Measurements from ENCODE around the gene INHBE.
"Not testable (repeated sequence)": the region's sequence is repeated elsewhere in the genome, so short reads cannot be mapped to it uniquely, and the experiment has no call there.

INHBE gene

DNA sequence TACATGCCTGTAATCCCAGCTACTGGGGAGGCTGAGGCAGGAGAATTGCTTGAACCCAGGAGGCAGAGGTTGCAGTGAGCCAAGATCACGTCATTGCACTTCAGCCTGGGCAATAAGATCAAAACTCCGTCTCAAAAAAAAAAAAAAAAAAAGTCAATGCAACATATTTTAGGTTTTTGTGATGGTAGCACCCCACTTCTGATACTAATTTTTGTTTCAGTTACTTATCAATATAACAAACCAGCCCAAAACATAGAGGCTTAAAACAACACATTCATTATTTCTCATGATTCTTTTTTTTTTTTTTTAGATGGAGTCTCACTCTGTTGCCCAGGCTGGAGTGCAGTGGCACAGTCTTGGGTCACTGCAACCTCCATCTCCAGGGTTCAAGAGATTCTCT lies 13.7 kb upstream of the INHBE start:
- not testable (repeated sequence) for DNase-seq (ENCODE audit: low read depth)

DNA sequence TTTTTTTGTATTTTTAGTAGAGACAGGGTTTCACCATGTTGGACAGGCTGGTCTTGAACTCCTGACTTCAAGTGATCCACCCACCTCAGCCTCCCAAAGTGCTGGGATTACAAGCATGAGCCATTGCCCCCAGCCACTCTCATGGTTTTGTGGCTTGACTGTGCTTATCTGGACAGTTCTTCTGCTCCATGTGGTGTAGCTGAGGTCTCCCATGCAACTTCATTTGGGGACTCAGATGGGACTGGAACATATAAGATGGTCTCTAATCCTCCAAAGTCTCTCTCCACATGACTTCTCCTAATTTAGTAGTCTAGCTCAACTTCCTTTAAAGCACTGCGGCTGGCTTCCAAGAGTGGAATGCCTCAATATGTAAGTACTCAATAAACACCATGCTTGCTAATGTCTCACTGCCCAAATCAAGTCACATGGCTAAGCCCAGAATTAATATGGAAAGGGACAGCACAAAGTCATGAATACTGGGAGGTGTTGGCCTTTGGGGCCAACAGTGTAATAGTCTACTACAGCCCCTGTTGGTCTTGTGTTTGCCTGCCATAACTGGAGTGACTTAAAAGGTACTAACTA lies 13.2 kb upstream of the INHBE start:
- no peak for DNase-seq (ENCODE audit: low read depth)

DNA sequence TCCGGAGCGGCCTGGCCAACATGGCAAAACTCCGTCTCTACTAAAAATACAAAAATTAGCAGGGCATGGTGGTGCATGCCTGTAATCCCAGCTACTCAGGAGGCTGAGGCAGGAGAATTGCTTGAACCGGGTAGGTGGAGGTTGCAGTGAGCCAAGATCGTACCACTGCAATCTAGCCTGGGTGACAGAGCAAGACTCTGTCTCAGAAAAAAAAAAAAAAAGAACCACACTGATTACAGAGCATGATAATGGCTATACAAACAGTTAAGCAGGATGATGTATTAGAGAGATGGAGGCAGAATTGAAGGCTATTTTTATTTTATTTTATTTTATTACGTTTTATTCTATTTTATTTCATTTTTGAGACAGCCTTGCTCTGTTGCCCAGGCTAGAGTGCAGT lies 10.8 kb upstream of the INHBE start:
- not testable (repeated sequence) for DNase-seq (ENCODE audit: low read depth)

DNA sequence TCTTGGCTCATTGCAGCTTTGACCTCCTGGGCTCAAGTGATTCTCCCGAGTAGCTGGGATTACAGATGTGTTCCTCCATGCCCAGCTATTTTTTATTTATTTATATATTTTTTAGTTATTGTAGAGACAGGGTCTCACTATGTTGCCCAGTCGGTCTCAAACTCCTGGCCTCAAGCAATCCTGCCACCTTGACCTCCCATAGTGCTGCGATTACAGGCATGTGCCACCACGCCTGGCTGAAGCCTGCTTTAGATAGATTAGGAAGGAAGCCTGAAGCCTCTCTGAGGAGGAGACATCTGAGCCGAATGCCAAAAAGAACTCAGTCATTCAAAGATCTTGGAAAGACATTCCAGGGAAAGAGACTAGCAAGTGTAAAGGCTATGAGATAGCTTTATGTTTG lies 10.4 kb upstream of the INHBE start:
- no peak for DNase-seq (ENCODE audit: low read depth)

DNA sequence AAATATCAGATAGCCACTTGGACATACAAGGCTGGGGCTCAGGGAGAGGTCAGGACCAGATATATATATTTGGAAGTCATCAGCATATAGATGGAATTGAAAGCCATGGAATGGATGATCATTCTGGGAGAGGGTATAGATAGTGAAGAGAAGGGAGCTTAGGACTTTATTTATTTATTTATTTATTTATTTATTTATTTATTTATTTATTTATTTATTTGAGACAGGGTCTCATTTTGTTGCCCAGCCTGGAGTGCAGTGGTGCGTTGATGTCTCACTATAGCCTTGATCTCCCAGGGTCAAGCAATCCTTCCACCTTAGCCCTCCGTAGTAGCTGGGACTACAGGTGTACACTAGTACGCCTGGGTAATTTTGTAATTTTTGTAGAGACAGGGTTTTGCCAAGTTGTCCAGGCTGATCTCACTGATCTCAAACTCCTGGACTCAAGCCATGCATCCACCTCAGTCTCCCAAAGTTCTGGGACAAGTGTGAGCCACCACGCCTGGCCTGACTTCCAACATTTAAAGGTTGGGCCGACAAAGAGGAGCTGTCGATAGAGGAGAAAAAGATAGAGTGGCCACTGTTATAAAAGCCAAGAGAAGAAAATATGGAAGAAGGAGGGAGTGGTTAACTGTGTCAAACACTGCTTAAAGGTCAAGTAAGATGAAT lies 8.7 kb upstream of the INHBE start:
- DNase-seq (ENCODE audit: low read depth), result no peak

DNA sequence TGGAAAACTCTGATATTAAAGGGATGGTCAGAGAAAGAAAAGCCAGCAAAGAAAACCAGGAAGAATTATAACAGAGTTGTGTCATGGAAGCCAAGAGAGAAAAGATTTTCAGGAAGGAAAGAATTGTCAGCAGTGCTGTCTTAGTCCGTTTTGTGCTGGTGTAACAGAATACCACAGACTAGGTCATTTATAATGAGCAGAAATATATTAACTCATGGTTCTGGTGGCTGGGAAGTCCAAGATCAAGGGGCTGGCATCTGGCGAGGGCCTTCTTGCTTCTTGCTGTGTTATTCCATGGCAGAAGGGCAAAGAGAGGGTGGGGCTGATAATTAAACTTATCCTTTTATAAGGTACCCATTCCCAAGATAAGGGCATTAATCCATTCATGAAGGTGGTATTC lies 6.4 kb upstream of the INHBE start:
- no peak for DNase-seq (ENCODE audit: low read depth)

DNA sequence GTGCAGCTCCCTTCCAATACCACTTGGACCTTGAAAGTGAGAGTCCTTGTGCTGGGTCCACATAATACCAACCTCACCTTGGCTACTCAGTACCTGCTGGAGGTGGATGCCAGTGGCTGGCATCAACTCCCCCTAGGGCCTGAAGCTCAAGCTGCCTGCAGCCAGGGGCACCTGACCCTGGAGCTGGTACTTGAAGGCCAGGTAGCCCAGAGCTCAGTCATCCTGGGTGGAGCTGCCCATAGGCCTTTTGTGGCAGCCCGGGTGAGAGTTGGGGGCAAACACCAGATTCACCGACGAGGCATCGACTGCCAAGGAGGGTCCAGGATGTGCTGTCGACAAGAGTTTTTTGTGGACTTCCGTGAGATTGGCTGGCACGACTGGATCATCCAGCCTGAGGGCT lies 5.7 kb upstream of the INHBE start:
- DNase-seq (ENCODE audit: low read depth), result no peak

DNA sequence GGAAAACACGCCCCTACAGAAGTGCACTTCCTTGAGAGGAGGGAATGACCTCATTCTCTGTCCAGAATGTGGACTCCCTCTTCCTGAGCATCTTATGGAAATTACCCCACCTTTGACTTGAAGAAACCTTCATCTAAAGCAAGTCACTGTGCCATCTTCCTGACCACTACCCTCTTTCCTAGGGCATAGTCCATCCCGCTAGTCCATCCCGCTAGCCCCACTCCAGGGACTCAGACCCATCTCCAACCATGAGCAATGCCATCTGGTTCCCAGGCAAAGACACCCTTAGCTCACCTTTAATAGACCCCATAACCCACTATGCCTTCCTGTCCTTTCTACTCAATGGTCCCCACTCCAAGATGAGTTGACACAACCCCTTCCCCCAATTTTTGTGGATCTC lies 5.0 kb upstream of the INHBE start:
- DNase-seq (ENCODE audit: low read depth), result no peak

DNA sequence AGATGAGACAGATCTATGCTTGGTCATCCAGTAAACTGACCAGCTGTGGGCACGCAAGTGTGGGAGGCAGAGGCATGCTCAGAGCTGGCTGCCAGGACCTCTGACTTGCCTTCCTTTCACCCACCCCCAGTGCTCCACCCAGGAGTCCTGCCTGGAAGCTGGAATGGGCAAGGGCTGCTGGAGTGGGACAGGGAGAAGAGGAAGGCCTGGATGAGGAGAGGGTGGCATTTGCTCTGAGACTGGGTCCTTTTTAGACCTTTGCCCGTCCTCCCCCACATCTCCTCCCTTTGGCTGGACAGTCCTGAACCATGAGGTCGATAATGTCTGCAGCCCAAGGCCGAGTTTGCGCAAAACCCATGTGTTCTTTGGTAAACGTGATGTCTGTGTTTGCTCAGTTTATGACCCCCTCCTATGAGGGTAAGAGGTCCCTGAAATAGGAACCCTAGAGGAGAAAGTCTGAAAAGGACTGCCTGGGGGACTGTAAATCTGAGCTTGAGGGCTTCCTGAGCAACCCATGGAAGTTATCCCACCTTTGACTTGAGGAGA lies 3.8 kb upstream of the INHBE start:
- DNase-seq (ENCODE audit: low read depth), result no peak

DNA sequence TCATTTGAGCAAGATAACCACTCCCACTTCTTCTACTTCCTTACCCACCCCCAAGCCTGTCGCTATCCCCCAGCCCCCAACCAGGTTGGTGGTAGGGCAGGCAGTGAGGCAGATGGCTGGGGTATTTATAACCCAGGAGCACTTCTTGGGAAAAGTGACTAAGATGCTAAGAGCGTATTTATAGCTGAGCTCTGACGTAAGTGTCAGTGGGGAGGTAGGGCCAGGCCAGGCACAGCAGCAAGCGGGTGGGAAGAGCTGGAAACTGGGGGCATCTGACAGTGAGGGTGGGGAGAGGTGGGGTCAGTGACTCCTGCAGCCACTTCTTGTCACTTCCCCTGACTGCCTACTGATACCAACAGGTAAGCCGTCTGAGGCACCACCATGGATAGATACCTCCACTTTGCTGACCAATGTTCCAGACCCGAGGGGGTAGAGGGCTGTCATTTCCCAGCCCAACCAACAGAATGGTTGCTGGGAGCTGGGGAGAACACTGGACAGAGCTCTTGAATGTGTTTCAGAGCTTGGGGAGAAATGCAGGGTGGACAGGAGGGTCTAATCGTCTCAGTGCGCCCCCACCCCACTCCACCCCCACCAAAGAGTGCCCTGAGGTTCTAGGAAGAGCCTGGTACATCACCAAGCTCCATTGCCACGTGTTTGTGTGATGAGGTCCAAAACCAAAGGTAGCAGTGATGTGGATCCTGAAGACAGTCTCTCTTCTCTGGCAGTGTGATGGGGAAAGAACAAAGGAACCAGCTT lies 2.7 kb upstream of the INHBE start:
- DNase-seq (ENCODE audit: low read depth), result no peak

DNA sequence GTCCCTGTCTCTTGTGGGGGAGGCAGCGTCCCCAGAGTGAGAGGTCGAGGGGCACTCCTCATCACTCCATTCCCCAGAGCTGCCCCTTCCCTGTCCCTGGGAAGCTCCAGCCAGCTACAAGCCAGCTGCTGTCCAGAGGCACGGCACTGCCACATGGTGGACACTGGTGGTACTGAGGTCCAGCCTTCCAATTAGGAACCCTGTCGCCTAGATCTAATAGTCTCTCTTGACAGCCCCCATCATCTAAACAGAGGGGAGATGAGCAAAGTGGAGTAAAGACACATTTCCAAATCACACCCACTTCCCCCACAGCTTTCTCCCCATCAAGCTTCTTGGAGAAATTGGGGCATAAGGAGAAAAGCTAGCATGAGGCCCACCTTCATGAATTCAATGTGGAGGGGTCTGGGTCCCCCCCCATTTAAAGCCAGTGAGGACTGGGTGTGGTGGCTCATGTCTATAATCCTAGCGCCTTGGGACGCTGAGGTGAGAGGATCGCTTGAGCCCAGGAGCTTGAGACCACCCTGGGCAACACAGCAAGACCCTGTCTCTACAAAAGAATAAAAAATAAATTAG lies 2.1 kb upstream of the INHBE start:
- no peak for DNase-seq (ENCODE audit: low read depth)

DNA sequence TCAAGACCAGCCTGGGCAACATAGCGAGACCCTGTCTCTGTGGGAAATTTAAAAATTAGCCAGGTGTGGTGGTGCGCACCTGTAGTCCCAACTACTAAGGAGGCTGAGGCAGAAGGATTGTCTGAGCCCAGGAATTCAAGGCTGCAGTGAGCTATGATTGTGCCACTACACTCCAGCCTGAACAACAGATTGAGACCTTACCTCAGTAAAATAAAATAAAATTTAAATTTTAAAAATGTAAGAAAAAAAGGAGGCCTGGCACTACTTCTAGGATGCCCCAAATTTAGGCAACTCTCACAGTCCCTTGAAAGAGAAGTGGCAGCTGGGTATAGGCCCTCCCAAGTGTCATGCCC lies 918 bp upstream of the INHBE start:
- no peak for DNase-seq (ENCODE audit: low read depth)

DNA sequence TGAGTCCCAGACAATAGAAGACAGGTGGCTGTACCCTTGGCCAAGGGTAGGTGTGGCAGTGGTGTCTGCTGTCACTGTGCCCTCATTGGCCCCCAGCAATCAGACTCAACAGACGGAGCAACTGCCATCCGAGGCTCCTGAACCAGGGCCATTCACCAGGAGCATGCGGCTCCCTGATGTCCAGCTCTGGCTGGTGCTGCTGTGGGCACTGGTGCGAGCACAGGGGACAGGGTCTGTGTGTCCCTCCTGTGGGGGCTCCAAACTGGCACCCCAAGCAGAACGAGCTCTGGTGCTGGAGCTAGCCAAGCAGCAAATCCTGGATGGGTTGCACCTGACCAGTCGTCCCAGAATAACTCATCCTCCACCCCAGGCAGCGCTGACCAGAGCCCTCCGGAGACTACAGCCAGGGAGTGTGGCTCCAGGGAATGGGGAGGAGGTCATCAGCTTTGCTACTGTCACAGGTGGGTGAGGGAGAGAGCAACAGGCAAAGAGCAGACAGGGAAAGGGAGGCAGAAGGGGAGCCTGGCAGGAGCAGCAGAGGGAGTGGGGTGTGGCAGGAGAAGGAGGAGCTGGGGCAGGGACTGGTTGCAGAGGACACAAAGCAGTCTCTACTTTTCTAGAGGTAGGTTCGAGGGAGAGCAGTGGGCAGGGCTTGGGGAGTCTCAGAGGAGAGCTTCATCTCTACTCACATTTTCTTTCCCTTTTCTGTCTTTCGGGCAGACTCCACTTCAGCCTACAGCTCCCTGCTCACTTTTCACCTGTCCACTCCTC lies 452 bp downstream of the INHBE start:
- no peak for DNase-seq (ENCODE audit: low read depth)

DNA sequence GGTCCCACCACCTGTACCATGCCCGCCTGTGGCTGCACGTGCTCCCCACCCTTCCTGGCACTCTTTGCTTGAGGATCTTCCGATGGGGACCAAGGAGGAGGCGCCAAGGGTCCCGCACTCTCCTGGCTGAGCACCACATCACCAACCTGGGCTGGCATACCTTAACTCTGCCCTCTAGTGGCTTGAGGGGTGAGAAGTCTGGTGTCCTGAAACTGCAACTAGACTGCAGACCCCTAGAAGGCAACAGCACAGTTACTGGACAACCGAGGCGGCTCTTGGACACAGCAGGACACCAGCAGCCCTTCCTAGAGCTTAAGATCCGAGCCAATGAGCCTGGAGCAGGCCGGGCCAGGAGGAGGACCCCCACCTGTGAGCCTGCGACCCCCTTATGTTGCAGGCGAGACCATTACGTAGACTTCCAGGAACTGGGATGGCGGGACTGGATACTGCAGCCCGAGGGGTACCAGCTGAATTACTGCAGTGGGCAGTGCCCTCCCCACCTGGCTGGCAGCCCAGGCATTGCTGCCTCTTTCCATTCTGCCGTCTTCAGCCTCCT lies 1.1 kb downstream of the INHBE start:
- no peak for DNase-seq (ENCODE audit: low read depth)

DNA sequence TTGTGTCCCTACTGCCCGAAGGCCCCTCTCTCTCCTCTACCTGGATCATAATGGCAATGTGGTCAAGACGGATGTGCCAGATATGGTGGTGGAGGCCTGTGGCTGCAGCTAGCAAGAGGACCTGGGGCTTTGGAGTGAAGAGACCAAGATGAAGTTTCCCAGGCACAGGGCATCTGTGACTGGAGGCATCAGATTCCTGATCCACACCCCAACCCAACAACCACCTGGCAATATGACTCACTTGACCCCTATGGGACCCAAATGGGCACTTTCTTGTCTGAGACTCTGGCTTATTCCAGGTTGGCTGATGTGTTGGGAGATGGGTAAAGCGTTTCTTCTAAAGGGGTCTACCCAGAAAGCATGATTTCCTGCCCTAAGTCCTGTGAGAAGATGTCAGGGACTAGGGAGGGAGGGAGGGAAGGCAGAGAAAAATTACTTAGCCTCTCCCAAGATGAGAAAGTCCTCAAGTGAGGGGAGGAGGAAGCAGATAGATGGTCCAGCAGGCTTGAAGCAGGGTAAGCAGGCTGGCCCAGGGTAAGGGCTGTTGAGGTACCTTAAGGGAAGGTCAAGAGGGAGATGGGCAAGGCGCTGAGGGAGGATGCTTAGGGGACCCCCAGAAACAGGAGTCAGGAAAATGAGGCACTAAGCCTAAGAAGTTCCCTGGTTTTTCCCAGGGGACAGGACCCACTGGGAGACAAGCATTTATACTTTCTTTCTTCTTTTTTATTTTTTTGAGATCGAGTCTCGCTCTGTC lies 1.8 kb downstream of the INHBE start:
- no peak for DNase-seq (ENCODE audit: low read depth)

DNA sequence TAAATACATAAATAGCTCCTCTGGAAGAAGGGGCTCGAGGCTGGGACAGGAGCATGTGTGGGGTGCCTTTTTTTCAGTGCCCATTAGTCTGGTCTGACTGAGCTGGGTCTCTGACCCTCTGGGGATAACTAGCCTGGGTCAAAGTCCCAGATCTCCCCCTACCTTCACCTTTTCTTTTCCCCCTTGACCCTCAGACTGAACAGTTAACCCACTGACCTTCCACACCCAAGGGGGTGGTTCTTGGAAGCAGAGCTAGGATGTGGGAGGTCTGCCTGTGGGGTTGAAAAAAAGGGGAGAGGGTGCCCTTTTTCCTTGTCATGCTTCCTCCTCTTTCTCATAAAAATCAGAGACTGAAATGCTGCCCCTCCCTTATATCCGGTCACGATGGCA lies 3.6 kb downstream of the INHBE start:
- no peak for DNase-seq (ENCODE audit: low read depth)

DNA sequence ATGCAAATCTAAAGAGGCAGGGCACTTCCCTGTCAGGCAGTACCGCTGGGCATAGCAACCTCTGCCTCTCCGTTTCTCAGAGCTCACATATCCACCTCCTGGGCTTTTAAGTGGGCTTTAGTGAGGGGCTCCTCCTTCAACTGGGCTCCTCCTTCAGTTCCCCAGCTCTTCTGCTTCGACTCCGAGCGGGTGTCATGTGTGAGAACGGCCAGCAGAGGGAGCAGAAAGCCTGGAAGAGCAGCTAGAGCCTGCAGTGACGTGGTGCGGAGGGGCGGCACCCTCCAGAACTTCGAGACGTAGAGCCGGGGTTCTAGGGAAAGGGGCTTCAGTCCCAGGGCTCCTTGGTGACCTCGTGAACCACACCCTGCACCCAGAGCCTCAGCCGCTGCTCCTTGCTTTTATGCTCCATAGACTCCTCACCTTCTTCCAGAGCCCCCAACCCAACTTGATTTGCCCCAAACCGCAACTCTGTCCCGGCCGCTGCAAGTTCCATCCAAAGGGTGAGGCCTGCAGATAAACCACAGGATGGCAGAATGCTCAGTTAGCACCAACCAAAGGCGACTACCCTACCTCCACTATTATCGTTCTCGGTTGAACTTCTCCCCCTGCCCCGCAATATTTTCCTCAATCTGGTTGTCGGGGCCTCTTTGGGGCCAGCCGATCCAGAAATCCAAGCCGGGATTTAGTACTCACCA lies 4.1 kb downstream of the INHBE start:
- DNase-seq (ENCODE audit: low read depth), result peak; percentile 90

DNA sequence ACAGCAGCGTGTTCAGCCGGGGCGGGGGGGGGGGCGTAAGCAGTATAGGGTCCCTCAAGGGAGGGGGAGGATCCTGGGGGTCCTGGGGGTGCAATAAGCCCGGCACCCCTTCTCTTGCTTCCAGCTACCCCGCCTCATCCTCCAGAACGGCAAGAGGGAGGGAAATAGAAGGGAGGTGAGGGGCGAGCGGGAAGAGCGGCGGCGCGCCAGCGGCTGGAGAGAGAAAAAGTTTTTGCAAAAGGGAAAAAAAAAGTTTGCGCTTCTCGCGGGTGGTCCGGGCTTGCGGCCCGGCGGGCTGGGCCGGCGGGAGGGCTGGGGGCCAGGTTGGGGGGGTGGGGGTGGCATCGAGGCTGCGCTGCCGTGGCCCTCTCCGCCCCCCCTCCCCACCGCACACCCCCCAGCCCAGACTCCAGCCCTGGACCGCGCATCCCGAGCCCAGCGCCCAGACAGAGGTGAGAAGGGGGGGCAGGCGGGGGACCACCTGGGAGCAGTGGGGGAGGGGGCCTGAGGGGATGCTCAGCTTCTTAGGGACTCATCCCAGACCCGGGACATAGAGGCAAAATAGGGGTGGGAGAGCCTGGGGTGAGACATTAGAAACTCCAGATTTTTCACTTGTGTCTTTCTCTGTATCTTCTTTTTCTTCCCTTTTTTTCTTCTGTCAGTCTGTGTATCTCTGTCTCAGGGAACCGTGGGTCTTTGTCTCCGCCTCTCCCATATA lies 4.8 kb downstream of the INHBE start, which contains the start of gene GLI1:
GLI1 (plus strand) TSS at position 36 of the 718 bp plus-strand sequence. CDS start 3,907 bp downstream, outside the sequence.
- no peak for DNase-seq (ENCODE audit: low read depth)

DNA sequence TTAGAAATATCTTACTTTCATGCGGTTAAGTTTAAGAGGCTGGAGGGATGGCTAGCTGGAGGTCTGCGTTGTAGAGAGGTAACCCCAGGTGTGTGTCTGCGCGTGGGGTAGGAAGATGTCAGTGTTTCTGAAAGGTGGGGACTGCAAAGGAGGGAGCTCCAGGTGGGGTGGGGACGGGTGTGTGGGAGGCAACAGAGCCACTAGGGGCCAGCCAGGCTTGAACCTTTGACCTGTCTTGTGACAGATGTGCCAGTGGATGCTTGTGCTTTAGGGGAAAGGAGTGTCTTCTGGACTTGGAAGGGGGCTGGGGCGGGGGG lies 5.3 kb downstream of the INHBE start:
- DNase-seq (ENCODE audit: low read depth), result no peak

DNA sequence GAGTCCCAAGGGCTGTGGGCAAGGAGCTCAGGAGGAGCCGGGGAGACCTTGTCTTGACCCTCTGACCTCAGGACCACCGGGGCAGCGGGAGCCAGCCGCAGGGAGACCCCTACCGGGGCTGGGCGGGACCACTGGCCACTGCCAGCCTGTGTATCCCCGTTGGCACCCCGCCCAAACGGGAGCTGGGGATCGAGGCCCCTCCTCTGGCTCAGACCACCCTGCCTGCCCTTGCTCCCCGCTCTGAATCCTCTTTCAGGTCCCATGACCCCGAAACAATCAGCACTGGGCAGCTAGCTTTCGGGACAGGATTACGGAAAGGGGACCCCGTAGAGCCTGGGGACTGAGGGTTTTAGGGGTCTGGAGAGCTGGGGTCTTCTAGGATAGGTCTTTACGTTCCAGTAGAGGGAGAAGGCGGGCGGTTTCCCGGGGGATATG lies 5.8 kb downstream of the INHBE start:
- DNase-seq (ENCODE audit: low read depth), result no peak
